GM10266 (cell line): Measurements from ENCODE around the gene RPP38.

ENCODE experiments used
- DNase-seq: peaks from one replicate; pipeline ENCODE4 v3.0.0; 2012; ENCODE audit errors: extremely low spot score
- CTCF ChIP-seq: IDR thresholded peaks from 2 replicates; pipeline ENCODE4 v1.5.1; 2012; ENCODE audit warnings: mild to moderate bottlenecking, low read depth; ENCODE audit not compliant: control insufficient read depth, insufficient read depth; ENCODE audit errors: missing control alignments

The RPP38 gene

GRCh38 chr10:15067154-15067553 lies 30.0 kb upstream of the RPP38 start:
- DNase-seq, result no peak
- TF ChIP-seq CTCF, result no peak

- no peak for DNase-seq
- TF ChIP-seq CTCF, result no peak
Observed at GRCh38 chr10:15068802-15069201, 28.4 kb upstream of the RPP38 start.

- no peak for TF ChIP-seq CTCF
- DNase-seq, result no peak
Observed at GRCh38 chr10:15069230-15069629, 27.9 kb upstream of the RPP38 start.

GRCh38 chr10:15072358-15072757 lies 24.8 kb upstream of the RPP38 start:
- TF ChIP-seq CTCF, result no peak
- DNase-seq, result no peak

- TF ChIP-seq CTCF, result no peak
- DNase-seq, result no peak
Observed at GRCh38 chr10:15075421-15075820, 21.7 kb upstream of the RPP38 start.

GRCh38 chr10:15083674-15084501 lies 13.3 kb upstream of the RPP38 start:
- TF ChIP-seq CTCF, result no peak
- no peak for DNase-seq

- TF ChIP-seq CTCF, result no peak
- DNase-seq, result no peak
Observed at GRCh38 chr10:15084502-15084922, 12.6 kb upstream of the RPP38 start.
